Endothelial cell of umbilical vein (primary cell): ENCODE measurements around the gene FANCC.

ENCODE experiments used
- POLR2A ChIP-seq: IDR thresholded peaks from 2 replicates; pipeline ENCODE4 v1.6.1; 2012; ENCODE audit warnings: low read depth, mild to moderate bottlenecking, control low read depth, low read length
- POLR2AphosphoS5 ChIP-seq: IDR thresholded peaks from 2 replicates; pipeline ENCODE4 v1.6.1; 2012; ENCODE audit warnings: low read depth, mild to moderate bottlenecking, control low read depth, low read length, moderate library complexity; ENCODE audit not compliant: insufficient read depth
- TF ChIP-seq, protein P1 (sequence below), 2 donors: IDR thresholded peaks; 1 replicate in 1 of 2; 2 replicates in 1 of 2; pipeline ENCODE4 v1.5.1; 2011; ENCODE audit warnings: low read length in 2 of 2, mild to moderate bottlenecking in 2 of 2, moderate library complexity in 2 of 2, control low read depth in 1 of 2, inconsistent platforms in 1 of 2, low read depth in 1 of 2; ENCODE audit not compliant: insufficient read depth in 1 of 2; ENCODE audit errors: extremely low read depth in 1 of 2

DNA sequence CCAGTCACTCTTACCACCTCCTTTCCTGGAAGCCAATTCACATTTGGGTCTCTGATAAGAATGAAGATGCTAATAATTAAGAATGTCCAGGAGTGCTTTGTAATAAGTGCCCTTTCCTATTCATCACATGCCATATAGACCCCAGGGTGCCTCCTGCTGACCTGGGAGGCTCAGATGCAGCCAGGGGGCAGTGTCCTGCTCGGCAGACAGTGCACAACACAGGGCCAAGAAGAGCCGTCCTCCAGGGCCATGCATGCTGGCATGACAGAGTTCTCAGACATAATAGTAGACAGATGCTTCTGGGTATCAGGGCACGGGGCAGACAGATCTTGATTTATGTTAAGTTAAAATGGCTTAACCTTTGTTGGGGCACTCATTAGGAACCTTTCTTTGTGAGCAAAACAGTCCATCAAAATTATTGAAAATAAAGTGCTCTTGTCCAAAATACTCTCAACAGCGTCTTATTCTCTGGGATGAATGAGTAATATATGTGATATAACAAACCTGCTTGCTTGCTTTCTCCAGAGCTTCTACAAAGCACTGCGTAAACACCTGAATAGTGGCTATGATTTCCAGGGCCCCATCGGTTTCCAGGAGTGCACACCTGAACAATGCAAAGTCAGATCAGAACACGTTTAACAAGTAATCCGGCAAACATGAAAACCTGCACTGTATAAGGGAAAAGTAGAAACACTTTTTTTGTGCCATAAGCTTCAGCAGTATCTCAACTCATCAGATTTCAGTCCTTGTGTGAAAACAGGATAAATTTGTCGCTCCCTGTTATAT lies 192.7 kb downstream of the FANCC start:
- TF ChIP-seq POLR2AphosphoS5, result no peak
- TF ChIP-seq, protein P1, sequence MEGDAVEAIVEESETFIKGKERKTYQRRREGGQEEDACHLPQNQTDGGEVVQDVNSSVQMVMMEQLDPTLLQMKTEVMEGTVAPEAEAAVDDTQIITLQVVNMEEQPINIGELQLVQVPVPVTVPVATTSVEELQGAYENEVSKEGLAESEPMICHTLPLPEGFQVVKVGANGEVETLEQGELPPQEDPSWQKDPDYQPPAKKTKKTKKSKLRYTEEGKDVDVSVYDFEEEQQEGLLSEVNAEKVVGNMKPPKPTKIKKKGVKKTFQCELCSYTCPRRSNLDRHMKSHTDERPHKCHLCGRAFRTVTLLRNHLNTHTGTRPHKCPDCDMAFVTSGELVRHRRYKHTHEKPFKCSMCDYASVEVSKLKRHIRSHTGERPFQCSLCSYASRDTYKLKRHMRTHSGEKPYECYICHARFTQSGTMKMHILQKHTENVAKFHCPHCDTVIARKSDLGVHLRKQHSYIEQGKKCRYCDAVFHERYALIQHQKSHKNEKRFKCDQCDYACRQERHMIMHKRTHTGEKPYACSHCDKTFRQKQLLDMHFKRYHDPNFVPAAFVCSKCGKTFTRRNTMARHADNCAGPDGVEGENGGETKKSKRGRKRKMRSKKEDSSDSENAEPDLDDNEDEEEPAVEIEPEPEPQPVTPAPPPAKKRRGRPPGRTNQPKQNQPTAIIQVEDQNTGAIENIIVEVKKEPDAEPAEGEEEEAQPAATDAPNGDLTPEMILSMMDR (IDR thresholded peaks at IDR 0.05; ENCODE audit: extremely low read depth in 1 of 2, insufficient read depth in 1 of 2, low read depth in 1 of 2, low read length in 2 of 2), result peak in 1 of 2 donors; percentile 9
- TF ChIP-seq POLR2A, result no peak
